Measurements from ENCODE around the gene SNIP1.
"Not testable (repeated sequence)": the region's sequence is repeated elsewhere in the genome, so short reads cannot be mapped to it uniquely, and the experiment has no call there.

SNIP1 gene

DNA sequence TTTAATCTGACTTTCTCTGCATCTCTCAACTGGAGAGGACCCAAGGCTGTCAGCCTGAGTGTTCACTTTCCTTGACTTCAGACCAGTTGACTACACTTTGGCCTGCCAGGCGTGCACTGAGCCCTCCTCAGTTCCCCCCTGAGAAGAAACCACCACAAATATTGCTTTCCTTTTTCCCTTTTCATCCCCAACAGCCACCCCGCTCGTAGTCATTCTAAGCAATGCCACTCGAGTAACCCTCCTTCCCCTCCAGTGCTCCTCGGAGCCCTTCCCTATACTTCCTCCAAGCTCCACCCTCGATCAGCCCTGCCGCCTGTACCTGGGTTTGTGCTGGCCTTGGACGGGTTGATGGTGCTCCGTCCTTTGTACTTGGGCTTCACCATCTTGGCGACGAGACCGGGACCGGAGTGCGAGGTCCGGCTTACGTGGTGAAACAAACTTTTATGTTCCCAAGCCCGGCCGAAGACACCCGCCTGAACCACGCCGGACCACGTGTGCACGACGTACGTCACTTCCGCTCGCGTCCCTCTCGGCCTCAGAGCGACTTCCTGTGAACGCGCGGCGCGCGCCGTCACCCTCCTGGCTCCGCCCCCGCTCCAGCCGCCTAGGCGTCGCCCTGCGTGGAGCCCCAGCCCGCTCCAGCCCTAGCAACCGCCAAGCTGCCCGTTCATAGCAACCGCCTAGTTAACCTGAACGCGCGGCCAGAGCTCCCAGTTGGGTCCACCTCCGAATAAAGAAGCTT, 41.5 kb upstream of the SNIP1 start, which contains the start of gene GNL2:
Gene GNL2, minus strand, starts transcription at position 498 of the 742 bp plus-strand sequence. Its CDS starts 115 bp downstream, at position 383.
- peak within 1 kb of the TSS; percentile 84 to 98 for H3K4me3 ChIP-seq (ENCODE audit: low read depth in 1 of 2, low read length in 1 of 2)
- peak within 1 kb of the TSS; percentile 93 for H3K27ac ChIP-seq
- peaks cover 21 to 24% of the 10 kb centered on the region in 2 experiments for H3K4me1 ChIP-seq (ENCODE audit: control insufficient read depth in 1 of 2, insufficient read depth in 1 of 2, low read depth in 1 of 2, low read length in 1 of 2)
- H3K27me3 ChIP-seq = peaks cover 11% of the 10 kb centered on the region
- no peaks in the 10 kb centered on the region for H3K9me3 ChIP-seq
- peaks cover 21% of the 10 kb centered on the region for H3K36me3 ChIP-seq
- TF ChIP-seq, protein P1, sequence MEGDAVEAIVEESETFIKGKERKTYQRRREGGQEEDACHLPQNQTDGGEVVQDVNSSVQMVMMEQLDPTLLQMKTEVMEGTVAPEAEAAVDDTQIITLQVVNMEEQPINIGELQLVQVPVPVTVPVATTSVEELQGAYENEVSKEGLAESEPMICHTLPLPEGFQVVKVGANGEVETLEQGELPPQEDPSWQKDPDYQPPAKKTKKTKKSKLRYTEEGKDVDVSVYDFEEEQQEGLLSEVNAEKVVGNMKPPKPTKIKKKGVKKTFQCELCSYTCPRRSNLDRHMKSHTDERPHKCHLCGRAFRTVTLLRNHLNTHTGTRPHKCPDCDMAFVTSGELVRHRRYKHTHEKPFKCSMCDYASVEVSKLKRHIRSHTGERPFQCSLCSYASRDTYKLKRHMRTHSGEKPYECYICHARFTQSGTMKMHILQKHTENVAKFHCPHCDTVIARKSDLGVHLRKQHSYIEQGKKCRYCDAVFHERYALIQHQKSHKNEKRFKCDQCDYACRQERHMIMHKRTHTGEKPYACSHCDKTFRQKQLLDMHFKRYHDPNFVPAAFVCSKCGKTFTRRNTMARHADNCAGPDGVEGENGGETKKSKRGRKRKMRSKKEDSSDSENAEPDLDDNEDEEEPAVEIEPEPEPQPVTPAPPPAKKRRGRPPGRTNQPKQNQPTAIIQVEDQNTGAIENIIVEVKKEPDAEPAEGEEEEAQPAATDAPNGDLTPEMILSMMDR (IDR thresholded peaks at IDR 0.05) = peak; percentile 31

DNA sequence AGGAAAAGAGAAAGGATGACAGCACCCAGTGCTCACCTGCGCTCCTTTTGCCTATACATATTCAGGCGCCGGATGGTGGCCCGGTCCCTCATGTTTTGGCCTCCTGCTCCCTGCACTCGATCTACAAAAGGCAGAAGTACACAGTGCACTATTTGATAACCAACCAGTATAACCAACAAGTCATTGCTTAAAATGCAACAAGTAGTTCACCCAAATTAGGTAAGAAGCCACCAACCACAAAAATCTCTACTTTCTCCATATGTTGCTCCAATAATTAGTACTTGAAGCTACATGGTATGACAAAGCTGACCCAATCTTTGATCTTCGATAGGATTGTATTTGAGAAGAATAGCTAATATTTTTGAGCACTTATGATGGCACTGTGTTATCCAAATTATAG, 39.6 kb upstream of the SNIP1 start:
- Histone ChIP-seq H3K27me3 (peaks cover 6% of the 10 kb centered on the region), H3K4me3 (ENCODE audit: low read depth in 1 of 2, low read length in 1 of 2) (no peak overlapping the region), H3K27ac (no peak overlapping the region), H3K9me3 (no peaks in the 10 kb centered on the region), H3K4me1 (ENCODE audit: control insufficient read depth in 1 of 2, insufficient read depth in 1 of 2, low read depth in 1 of 2, low read length in 1 of 2) (peaks cover 21 to 24% of the 10 kb centered on the region in 2 experiments), H3K36me3 (peaks cover 40% of the 10 kb centered on the region)
- TF ChIP-seq, protein P1 (IDR thresholded peaks at IDR 0.05) = no peak

DNA sequence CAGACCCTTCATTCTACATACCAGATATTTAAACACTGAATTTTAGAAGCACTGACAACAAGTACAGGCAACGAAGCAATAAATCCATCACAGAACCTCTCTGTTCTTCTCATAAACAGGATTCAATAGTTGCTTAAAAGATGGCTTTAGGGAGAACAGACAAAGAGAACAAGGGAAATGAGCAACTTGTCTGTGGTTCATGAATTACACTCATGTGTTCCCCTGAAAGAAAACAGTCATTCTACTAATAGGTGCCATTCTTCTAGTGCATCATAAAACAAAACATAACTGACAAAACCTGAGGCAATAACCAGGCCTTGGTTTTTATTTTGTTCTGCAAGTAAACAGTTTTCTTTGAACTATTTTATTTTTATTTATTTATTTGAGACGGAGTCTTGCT, 34.8 kb upstream of the SNIP1 start:
- H3K27ac ChIP-seq = no peak overlapping the region

DNA sequence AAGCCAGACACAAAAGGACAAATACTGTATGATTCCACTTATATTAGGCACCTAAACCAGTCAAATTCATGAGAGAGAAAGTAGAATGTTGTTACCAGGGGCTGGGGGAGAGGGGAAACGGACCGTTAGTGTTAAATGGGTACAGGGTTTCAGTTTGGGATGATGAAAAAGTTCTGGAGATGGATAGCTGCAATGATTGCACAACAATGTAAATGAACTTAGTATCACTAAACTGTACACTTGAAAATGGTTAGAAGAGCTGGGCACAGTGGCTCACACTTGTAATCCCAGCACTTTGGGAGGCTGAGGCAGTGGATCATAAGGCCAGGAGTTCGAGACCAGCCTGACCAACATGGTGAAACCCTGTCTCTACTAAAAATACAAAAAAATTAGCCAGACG, 30.5 kb upstream of the SNIP1 start:
- not testable (repeated sequence) for H3K27ac ChIP-seq; H3K27me3 ChIP-seq; H3K4me3 ChIP-seq (ENCODE audit: low read depth in 1 of 2, low read length in 1 of 2); H3K9me3 ChIP-seq; H3K4me1 ChIP-seq (ENCODE audit: control insufficient read depth in 1 of 2, insufficient read depth in 1 of 2, low read depth in 1 of 2, low read length in 1 of 2)
- peaks cover 79% of the 10 kb centered on the region for H3K36me3 ChIP-seq

More for the DNA sequence above, 34.8 kb upstream of the SNIP1 start:
- TF ChIP-seq, protein P1 (IDR thresholded peaks at IDR 0.05) = no peak
- peaks cover 71% of the 10 kb centered on the region for H3K36me3 ChIP-seq
- no peaks in the 10 kb centered on the region for H3K27me3 ChIP-seq
- H3K4me1 ChIP-seq (ENCODE audit: control insufficient read depth in 1 of 2, insufficient read depth in 1 of 2, low read depth in 1 of 2, low read length in 1 of 2) = no peaks in the 10 kb centered on the region
- no peak overlapping the region for H3K4me3 ChIP-seq (ENCODE audit: low read depth in 1 of 2, low read length in 1 of 2)
- no peaks in the 10 kb centered on the region for H3K9me3 ChIP-seq

DNA sequence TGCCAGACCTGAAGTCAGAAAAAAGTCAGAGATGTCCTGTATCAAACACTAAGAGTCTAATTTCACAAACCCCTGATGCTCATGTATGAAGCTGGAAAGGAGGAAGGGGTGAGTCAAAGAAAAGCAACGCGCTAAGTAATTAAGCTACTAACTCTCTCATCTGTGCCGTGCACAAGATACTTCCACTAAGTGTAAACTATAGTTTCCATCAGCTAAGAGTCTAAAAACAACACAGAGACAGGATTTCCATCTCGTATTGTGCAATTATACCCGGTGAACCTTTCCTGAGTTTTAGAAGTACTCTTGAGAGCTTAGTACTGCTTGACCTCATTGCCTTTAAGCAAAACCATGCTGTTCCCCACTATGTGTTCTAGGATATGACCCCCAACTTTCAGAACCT, 21.6 kb upstream of the SNIP1 start:
- Histone ChIP-seq H3K4me1 (ENCODE audit: control insufficient read depth in 1 of 2, insufficient read depth in 1 of 2, low read depth in 1 of 2, low read length in 1 of 2) (no peaks in the 10 kb centered on the region), H3K36me3 (peaks cover 83% of the 10 kb centered on the region), H3K4me3 (ENCODE audit: low read depth in 1 of 2, low read length in 1 of 2) (no peak overlapping the region), H3K27me3 (no peaks in the 10 kb centered on the region), H3K9me3 (no peaks in the 10 kb centered on the region), H3K27ac (no peak overlapping the region)
- TF ChIP-seq, protein P1 (IDR thresholded peaks at IDR 0.05) = no peak

DNA sequence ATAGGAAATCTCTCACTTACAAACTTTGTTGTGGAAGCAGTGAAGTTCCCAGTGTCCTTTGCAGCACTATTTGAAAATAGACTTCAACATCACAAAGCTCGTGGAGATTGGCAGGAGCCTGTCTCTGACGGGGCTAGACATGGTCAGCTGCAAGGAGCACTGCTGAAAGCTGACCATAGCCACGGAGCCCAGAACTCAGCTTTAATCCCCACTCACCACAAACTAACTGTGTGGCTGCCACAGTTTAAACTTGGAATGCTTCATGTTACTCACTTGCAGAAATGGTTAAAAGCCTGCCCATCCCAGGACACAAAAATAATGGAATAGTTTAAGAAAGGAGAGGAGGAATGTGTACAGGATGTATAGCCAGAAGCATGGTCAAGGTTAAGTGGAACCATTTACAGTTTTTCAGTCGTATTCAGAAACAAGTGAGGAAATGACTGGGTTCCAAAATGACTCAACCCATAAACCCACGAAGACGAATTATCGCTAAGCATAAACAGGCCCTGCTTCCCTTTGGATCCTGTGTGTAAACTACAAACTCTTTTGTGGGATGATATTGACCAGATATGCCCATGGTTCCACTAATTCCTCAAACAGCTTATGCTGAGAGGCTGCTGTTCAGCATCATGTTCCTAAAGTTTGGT, 20.9 kb upstream of the SNIP1 start:
- TF ChIP-seq, protein P1 (IDR thresholded peaks at IDR 0.05) = no peak
- peaks cover 80% of the 10 kb centered on the region for H3K36me3 ChIP-seq
- H3K4me1 ChIP-seq (ENCODE audit: control insufficient read depth in 1 of 2, insufficient read depth in 1 of 2, low read depth in 1 of 2, low read length in 1 of 2) = no peaks in the 10 kb centered on the region
- H3K9me3 ChIP-seq = no peaks in the 10 kb centered on the region
- no peak overlapping the region for H3K27ac ChIP-seq
- H3K4me3 ChIP-seq (ENCODE audit: low read depth in 1 of 2, low read length in 1 of 2) = no peak overlapping the region
- no peaks in the 10 kb centered on the region for H3K27me3 ChIP-seq

Data from neutrophil (primary cell).